ENCODE results near the gene IRF5.
"Not testable (repeated sequence)": the region's sequence is repeated elsewhere in the genome, so short reads cannot be mapped to it uniquely, and the experiment has no call there.

Gene IRF5

DNA sequence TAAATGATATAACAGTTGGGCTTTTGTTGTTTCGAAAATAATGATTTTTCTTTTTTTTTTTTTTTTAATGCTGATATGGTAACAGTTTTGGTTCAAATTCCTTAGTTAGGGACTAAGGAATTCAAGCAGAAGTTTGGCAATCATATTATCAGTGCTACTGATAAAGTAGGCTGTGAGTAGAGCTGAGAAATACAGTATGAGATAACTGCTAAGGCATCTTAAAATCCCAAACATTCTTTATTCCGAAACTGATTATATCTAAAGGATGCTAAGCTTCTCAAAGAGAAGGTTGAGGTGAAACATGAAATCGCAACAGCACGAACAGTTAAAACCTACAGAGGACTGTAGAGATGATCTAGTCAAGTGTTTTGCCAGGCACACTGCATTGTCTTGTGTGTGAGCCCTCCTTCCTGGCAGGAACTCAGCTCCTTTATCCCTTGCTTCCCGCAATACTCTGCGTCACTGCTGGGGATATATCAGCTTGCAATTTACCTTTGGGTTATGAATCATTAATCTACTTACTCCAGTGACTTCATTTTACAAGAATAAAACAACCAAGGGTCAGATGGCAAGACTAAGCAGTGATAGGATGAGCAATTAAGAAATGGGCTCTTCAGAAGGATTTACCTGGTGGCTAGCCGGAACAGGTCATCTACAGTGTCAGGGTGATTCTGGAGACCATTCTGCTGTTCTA, 36.7 kb downstream of the IRF5 start:
- no peak for DNase-seq

DNA sequence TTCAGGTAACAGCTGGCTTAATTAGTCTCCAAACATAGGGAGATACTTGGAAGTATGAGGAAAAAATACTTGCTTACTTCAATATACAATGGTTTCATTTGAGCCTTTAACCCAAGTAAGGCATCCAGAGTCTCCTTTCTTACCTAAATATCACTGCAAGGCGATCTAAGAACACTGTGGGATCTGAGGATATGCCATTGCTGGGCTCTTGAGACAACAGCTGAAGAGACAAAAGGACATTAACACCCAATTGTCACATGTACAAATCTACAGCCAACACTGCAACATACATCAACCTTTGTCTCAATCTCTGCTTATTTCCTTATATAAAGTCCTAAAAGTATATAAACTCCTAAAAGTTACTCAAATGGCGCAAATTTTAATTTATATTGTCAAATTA, 44.4 kb downstream of the IRF5 start:
- DNase-seq: no peak

DNA sequence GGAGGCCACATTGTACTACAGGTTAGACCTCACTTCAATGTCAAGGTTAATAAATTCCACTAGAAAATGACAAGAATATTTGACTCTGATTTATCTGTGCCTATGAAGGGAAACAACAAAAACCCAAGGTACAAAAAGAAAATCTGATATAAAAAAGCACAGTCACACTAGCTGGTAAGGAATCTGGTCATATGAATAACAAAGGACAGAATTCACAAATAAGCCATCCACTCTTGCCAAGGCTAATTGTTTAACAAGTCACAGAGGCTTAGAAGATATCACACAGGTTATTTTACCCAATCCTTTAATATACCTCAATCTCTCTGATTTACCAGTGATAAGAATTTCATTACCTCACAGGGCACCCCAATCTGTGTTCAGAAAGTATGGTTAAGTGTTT, 47.9 kb downstream of the IRF5 start:
- DNase-seq: no peak

DNA sequence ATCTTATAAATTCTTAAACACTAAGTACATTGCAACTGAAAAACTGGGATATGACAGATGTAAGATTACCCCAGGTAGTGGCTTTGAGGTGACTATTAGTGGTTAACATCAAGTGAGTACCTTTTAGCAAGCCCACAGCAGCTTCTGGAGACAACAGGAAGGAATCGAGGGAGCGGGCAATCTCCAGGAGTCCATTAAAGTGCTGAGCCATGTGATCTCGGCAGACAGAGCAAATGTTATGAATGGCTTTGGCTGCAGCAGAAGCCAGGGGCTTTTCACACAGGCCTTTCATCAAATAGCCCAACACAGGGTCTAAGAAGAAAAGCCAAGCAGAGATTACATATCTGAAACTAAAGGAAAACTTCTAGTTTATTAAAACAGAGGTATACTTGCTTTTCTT, 48.9 kb downstream of the IRF5 start:
- DNase-seq: no peak

DNA sequence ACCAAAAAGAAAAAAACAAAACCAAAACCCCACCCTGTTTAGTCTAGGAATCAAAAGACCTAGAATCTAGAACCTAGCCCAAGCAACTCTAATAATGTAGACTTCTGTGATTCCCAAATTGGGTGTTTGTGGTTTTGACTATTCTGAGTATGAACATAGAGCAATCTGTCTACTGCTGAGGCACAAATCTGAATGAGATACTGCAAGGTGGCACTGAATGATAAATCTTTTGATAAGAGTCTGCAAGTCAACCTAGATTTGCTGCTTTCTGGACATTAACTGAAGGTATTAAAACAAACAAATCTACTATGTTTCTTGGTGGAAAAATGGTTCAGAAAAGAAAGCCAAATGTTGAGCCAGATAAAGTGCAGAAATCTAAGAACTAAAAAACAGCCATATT, 50.6 kb downstream of the IRF5 start:
- DNase-seq: no peak

DNA sequence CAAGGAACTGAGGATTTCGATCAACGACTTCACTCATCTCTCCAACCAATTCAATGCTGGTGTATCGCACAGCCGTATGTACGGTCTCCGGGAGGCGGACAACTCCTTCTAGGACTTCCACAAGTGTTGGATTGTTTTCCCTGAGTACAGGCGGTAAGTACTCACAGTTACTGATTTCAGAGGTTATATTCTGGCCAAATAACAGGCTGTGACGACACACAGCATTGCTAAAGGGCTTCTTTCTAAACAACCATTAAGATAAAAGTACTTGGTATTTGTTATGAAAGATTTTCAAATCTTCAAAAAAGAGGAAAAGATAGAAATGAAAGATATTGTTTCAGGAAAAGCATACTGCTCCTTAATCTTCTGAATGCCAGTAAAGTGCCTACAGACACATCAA, 52.2 kb downstream of the IRF5 start:
- DNase-seq: no peak

DNA sequence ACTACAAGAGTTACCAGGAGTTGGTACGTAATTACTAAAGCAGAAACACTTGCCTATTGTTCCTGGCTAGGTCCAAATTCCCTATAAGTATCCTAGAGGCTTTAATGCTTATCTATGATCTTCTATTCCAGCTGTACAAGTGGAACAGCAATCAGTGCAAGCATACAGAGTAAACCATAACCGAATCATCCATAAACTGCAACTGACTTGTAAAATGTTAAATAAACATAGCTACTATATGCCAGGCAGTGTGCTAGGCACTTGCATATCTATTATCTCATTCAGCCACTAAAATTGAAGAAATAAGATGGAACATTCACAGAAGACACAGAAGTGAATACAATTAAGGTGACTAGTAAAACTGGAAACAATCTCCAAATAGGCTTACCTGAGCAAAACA, 55.7 kb downstream of the IRF5 start:
- no peak for DNase-seq

DNA sequence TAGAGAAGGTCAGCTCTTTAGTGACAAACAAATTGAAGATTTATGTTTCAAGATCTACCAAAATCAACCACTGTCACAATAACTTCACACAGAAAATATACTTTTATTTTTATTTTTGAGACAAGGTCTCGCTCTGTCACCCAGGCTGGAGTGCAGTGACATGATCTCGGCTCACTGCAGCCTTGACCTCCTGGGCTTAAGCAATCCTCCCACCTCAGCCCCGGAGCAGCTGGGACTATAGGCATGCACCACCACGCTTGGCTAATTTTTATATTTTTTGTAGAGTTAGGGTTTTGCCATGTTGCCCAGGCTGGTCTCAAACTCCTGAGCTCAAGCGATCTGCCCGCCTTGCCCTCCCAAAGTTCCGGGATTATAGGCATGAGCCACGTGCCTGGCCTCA, 56.8 kb downstream of the IRF5 start:
- DNase-seq: not testable (repeated sequence)

DNA sequence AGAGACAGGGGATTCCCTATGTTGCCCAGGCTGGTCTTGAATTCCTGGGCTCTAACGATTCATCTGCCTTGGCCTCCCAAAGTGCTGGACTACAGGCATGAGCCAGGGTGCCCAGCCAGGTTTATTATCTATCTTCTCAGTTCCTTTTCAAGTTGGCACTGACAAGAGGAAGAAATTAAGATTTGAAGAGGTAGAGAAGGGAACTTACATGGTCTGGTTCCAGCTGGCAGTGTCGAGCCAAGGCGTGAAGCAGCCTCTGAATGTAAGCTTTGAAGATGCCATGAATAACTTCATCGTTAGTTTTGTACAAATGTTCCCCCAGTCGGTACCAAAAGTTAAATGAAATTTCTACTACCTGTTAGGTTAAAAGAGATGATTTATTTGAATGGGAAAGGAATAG, 59.5 kb downstream of the IRF5 start:
- DNase-seq: no peak
